IPS DF 6.9 (cell line): Measurements from ENCODE around the gene TRIM41.

Experiments
- DNase-seq: peaks from one replicate; pipeline ENCODE4 v3.0.0-alpha.2; 2013; ENCODE audit warnings: low read depth, low spot score
- H3K27ac ChIP-seq: one replicate; pipeline ENCODE4 v1.5.1; 2013; ENCODE audit warnings: low read length, control low read depth
- H3K27me3 ChIP-seq: 2 replicates; pipeline ENCODE4 v1.6.1; 2013; ENCODE audit warnings: mild to moderate bottlenecking, low read length; ENCODE audit not compliant: control insufficient read depth, insufficient read depth
- H3K36me3 ChIP-seq: 2 replicates; pipeline ENCODE4 v1.6.1; 2013; ENCODE audit warnings: low read length; ENCODE audit not compliant: control insufficient read depth, insufficient read depth
- H3K4me1 ChIP-seq: 2 replicates; pipeline ENCODE4 v1.6.1; 2013; ENCODE audit warnings: low read length; ENCODE audit not compliant: control insufficient read depth, insufficient read depth
- H3K4me3 ChIP-seq: 2 replicates; pipeline ENCODE4 v1.5.1; 2013; ENCODE audit warnings: mild to moderate bottlenecking, low read length
- H3K9me3 ChIP-seq: 2 replicates; pipeline ENCODE4 v1.6.1; 2013; ENCODE audit warnings: low read length, inconsistent platforms; ENCODE audit not compliant: control insufficient read depth, insufficient read depth
- WGBS: extraction: QIAGEN DNeasy Blood & Tissue Kit; methylation state at CpG from one replicate; pipeline ENCODE4 v1.1.7; 2013; ENCODE audit warnings: mixed read lengths, missing lambda C conversion rate; ENCODE audit not compliant: insufficient read length, insufficient coverage; 5-methylcytosine and 5-hydroxymethylcytosine counted together

Gene TRIM41

GRCh38 chr5:181186986-181187499 lies 36.0 kb upstream of the TRIM41 start:
- Histone ChIP-seq H3K36me3 (no peaks in the 10 kb centered on the region), H3K27me3 (peaks cover 17% of the 10 kb centered on the region), H3K4me3 (peak overlapping the region; percentile 72; the same call in 1 of the 2 replicates), H3K4me1 (peaks cover 2% of the 10 kb centered on the region; the same call in 1 of the 2 replicates), H3K27ac (no peak overlapping the region), H3K9me3 (no peaks in the 10 kb centered on the region; the same call in 1 of the 2 replicates)
- DNase-seq = no peak
- WGBS = no CpG with 5 or more reads among the region's 8 CpGs

- peak overlapping the region; percentile 72; the same call in 1 of the 2 replicates for H3K4me3 ChIP-seq
- no peak for DNase-seq
These were observed 35.4 kb upstream of the TRIM41 start for GRCh38 chr5:181187500-181188213.

GRCh38 chr5:181188700-181189362 lies 34.2 kb upstream of the TRIM41 start:
- no peak overlapping the region for H3K27ac ChIP-seq
- peaks cover 3% of the 10 kb centered on the region; the same call in 1 of the 2 replicates for H3K4me1 ChIP-seq

More at GRCh38 chr5:181187500-181188213, 35.4 kb upstream of the TRIM41 start:
- H3K9me3 ChIP-seq = no peaks in the 10 kb centered on the region; the same call in 1 of the 2 replicates
- H3K27me3 ChIP-seq = peaks cover 17% of the 10 kb centered on the region
- peaks cover 3% of the 10 kb centered on the region; the same call in 1 of the 2 replicates for H3K4me1 ChIP-seq
- no peak overlapping the region for H3K27ac ChIP-seq
- WGBS = no CpG with 5 or more reads among the region's 37 CpGs
- H3K36me3 ChIP-seq = no peaks in the 10 kb centered on the region

GRCh38 chr5:181189363-181189961 lies 33.6 kb upstream of the TRIM41 start:
- H3K27me3 ChIP-seq = peaks cover 17% of the 10 kb centered on the region
- no CpG with 5 or more reads among the region's 41 CpGs for WGBS
- H3K4me3 ChIP-seq = peak overlapping the region; percentile 78; the same call in 1 of the 2 replicates
- H3K9me3 ChIP-seq = no peaks in the 10 kb centered on the region; the same call in 1 of the 2 replicates
- H3K36me3 ChIP-seq = no peaks in the 10 kb centered on the region
- H3K4me1 ChIP-seq = peaks cover 3% of the 10 kb centered on the region; the same call in 1 of the 2 replicates
- DNase-seq = no peak
- H3K27ac ChIP-seq = no peak overlapping the region

More at GRCh38 chr5:181188700-181189362, 34.2 kb upstream of the TRIM41 start:
- no CpG with 5 or more reads among the region's 35 CpGs for WGBS
- Histone ChIP-seq H3K4me3 (peak overlapping the region; percentile 78), H3K9me3 (no peaks in the 10 kb centered on the region; the same call in 1 of the 2 replicates), H3K27me3 (peaks cover 17% of the 10 kb centered on the region), H3K36me3 (no peaks in the 10 kb centered on the region)
- DNase-seq = no peak

GRCh38 chr5:181189962-181190710 lies 32.9 kb upstream of the TRIM41 start:
- WGBS = no CpG with 5 or more reads among the region's 52 CpGs
- H3K4me3 ChIP-seq = peak overlapping the region; percentile 78; the same call in 1 of the 2 replicates
- no peak for DNase-seq
- no peaks in the 10 kb centered on the region for H3K36me3 ChIP-seq
- H3K9me3 ChIP-seq = no peaks in the 10 kb centered on the region; the same call in 1 of the 2 replicates
- H3K4me1 ChIP-seq = peaks cover 3% of the 10 kb centered on the region; the same call in 1 of the 2 replicates
- H3K27me3 ChIP-seq = peaks cover 17% of the 10 kb centered on the region
- H3K27ac ChIP-seq = no peak overlapping the region

- no CpG with 5 or more reads among the region's 66 CpGs for WGBS
- peaks cover 3% of the 10 kb centered on the region; the same call in 1 of the 2 replicates for H3K4me1 ChIP-seq
- no peak overlapping the region for H3K27ac ChIP-seq
- H3K36me3 ChIP-seq = no peaks in the 10 kb centered on the region
- peaks cover 17% of the 10 kb centered on the region for H3K27me3 ChIP-seq
- no peak for DNase-seq
- no peaks in the 10 kb centered on the region; the same call in 1 of the 2 replicates for H3K9me3 ChIP-seq
- H3K4me3 ChIP-seq = peak overlapping the region; percentile 78
These were observed 32.2 kb upstream of the TRIM41 start for GRCh38 chr5:181190711-181191525.

- Histone ChIP-seq H3K4me3 (peak overlapping the region; percentile 78), H3K27ac (no peak overlapping the region), H3K4me1 (peaks cover 3% of the 10 kb centered on the region; the same call in 1 of the 2 replicates), H3K27me3 (peaks cover 17% of the 10 kb centered on the region), H3K9me3 (no peaks in the 10 kb centered on the region), H3K36me3 (no peaks in the 10 kb centered on the region)
- no peak for DNase-seq
- WGBS = no CpG with 5 or more reads among the region's 64 CpGs
These were observed 31.4 kb upstream of the TRIM41 start for GRCh38 chr5:181191526-181192336.

- no peak overlapping the region for H3K27ac ChIP-seq
- WGBS = no CpG with 5 or more reads among the region's 12 CpGs
- peaks cover 3% of the 10 kb centered on the region; the same call in 1 of the 2 replicates for H3K4me1 ChIP-seq
- H3K4me3 ChIP-seq = peak overlapping the region; percentile 78; the same call in 1 of the 2 replicates
- H3K36me3 ChIP-seq = no peaks in the 10 kb centered on the region
- DNase-seq = no peak
- H3K27me3 ChIP-seq = peaks cover 17% of the 10 kb centered on the region
- no peaks in the 10 kb centered on the region for H3K9me3 ChIP-seq
These were observed 30.6 kb upstream of the TRIM41 start for GRCh38 chr5:181192337-181193046.
